HG03575 (cell line): ENCODE results near the gene PAPOLA.
A peak's percentile ranks its signal among the peaks of the same experiment; 100 is the strongest.
"Not testable (repeated sequence)": the region's sequence is repeated elsewhere in the genome, so short reads cannot be mapped to it uniquely, and the experiment has no call there.

Experiments
- ATAC-seq: cut with Tn5 transposase; IDR thresholded peaks from one replicate; pipeline ENCODE4 v1.9.1; 2021; ENCODE audit not compliant: unreplicated experiment, insufficient number of reproducible peaks, low FRiP score; ENCODE audit errors: extremely low read depth

Gene PAPOLA

GRCh38 chr14:96501740-96502620 lies at the start of gene PAPOLA:
TSS of gene PAPOLA (plus strand) at chr14:96502382. CDS start at chr14:96502593, 211 bp downstream.
- ATAC-seq: peak; percentile 69

GRCh38 chr14:96452684-96453083 lies 49.5 kb upstream of the PAPOLA start:
- ATAC-seq: no peak

- ATAC-seq: no peak
These were observed 46.6 kb upstream of the PAPOLA start for GRCh38 chr14:96455588-96455987.

- no peak for ATAC-seq
These were observed 42.3 kb upstream of the PAPOLA start for GRCh38 chr14:96459851-96460250.

- no peak for ATAC-seq
These were observed 40.0 kb upstream of the PAPOLA start for GRCh38 chr14:96461950-96462798.

GRCh38 chr14:96464136-96464535 lies 38.0 kb upstream of the PAPOLA start:
- ATAC-seq: no peak

GRCh38 chr14:96466918-96467317 lies 35.3 kb upstream of the PAPOLA start:
- ATAC-seq: no peak

GRCh38 chr14:96470331-96470730 lies 31.9 kb upstream of the PAPOLA start:
- no peak for ATAC-seq

- not testable (repeated sequence) for ATAC-seq
These were observed 31.2 kb upstream of the PAPOLA start for GRCh38 chr14:96470967-96471366.

- no peak for ATAC-seq
These were observed 24.1 kb upstream of the PAPOLA start for GRCh38 chr14:96478119-96478518.

- ATAC-seq: no peak
These were observed 22.6 kb upstream of the PAPOLA start for GRCh38 chr14:96479435-96480146.

- ATAC-seq: no peak
These were observed 20.4 kb upstream of the PAPOLA start for GRCh38 chr14:96481731-96482314.

- ATAC-seq: no peak
These were observed 19.2 kb upstream of the PAPOLA start for GRCh38 chr14:96482986-96483385.

- ATAC-seq: no peak
These were observed 17.8 kb upstream of the PAPOLA start for GRCh38 chr14:96484399-96484798.

GRCh38 chr14:96486705-96487104 lies 15.5 kb upstream of the PAPOLA start:
- no peak for ATAC-seq

- no peak for ATAC-seq
These were observed 12.9 kb upstream of the PAPOLA start for GRCh38 chr14:96489327-96489726.

- no peak for ATAC-seq
These were observed 9.0 kb upstream of the PAPOLA start for GRCh38 chr14:96493178-96493577.

- no peak for ATAC-seq
These were observed 7.9 kb upstream of the PAPOLA start for GRCh38 chr14:96494331-96494730.

- no peak for ATAC-seq
These were observed 5.1 kb upstream of the PAPOLA start for GRCh38 chr14:96497087-96497486.
